CD8-positive, alpha-beta memory T cell (primary cell): ENCODE data around the gene ESPN. TPM values are rescaled to one million over a fixed set of nuclear protein-coding genes. Genes with fewer than 3 reads are reported as not detected.
"Not testable (repeated sequence)": the region's sequence is repeated elsewhere in the genome, so short reads cannot be mapped to it uniquely, and the experiment has no call there.

ENCODE experiments used
- CTCF ChIA-PET: fragments of 350-600 bp; sonication (Branson Sonifier 250); formaldehyde crosslinking; loops from one replicate; lab custom pipeline; 2021; ENCODE audit warnings: antibody characterized with exemption; lab: Charles Lee
- POLR2A ChIA-PET: fragments of 350-600 bp; sonication (Branson Sonifier 250); formaldehyde crosslinking; loops from one replicate; lab custom pipeline; 2021; ENCODE audit warnings: antibody characterized with exemption; lab: Charles Lee
- DNase-seq, 5 donors: peaks; one replicate each; pipeline versions ENCODE4 v3.0.0 to v3.0.0-alpha.2; 2020 to 2022; ENCODE audit warnings: mixed read lengths in 1 of 5
- H3K27ac ChIP-seq: one replicate; pipeline ENCODE4 v1.7.0; 2013; ENCODE audit warnings: low read depth, mild to moderate bottlenecking, low read length, moderate library complexity
- H3K27me3 ChIP-seq: 2 replicates; pipeline ENCODE4 v1.7.0; 2013; ENCODE audit warnings: low read length, mild to moderate bottlenecking; ENCODE audit not compliant: insufficient read depth, poor library complexity, severe bottlenecking
- H3K36me3 ChIP-seq: 2 replicates; pipeline ENCODE4 v1.7.0; 2013; ENCODE audit warnings: mild to moderate bottlenecking, low read length, moderate library complexity; ENCODE audit not compliant: insufficient read depth
- H3K4me1 ChIP-seq: 2 replicates; pipeline ENCODE4 v1.7.0; 2013; ENCODE audit warnings: mild to moderate bottlenecking, low read length, moderate library complexity; ENCODE audit not compliant: insufficient read depth
- H3K4me3 ChIP-seq: 2 replicates; pipeline ENCODE4 v1.7.0; 2013; ENCODE audit warnings: mild to moderate bottlenecking, low read length
- H3K9me3 ChIP-seq: 2 replicates; pipeline ENCODE4 v1.7.0; 2013; ENCODE audit warnings: mild to moderate bottlenecking, low read length
- H3K27ac Mint-ChIP-seq, 8 donors: one replicate each; pipeline ENCODE4 v1.8.0; 2020 to 2021; ENCODE audit warnings: mixed read lengths in 8 of 8, mild to moderate bottlenecking in 6 of 8, inconsistent platforms in 3 of 8, moderate library complexity in 3 of 8
- H3K27me3 Mint-ChIP-seq, 2 donors: one replicate each; pipeline ENCODE4 v1.8.0; 2020 to 2021; ENCODE audit warnings: mixed read lengths in 2 of 2, mild to moderate bottlenecking in 1 of 2, moderate library complexity in 1 of 2
- H3K36me3 Mint-ChIP-seq, 3 donors: one replicate each; pipeline ENCODE4 v1.8.0; 2020 to 2021; ENCODE audit warnings: mixed read lengths in 3 of 3, inconsistent platforms in 1 of 3, mild to moderate bottlenecking in 1 of 3
- H3K4me1 Mint-ChIP-seq, 3 donors: one replicate each; pipeline ENCODE4 v1.8.0; 2020 to 2021; ENCODE audit warnings: mixed read lengths in 3 of 3, inconsistent platforms in 1 of 3, mild to moderate bottlenecking in 1 of 3
- H3K4me3 Mint-ChIP-seq, 7 donors: one replicate each; pipeline ENCODE4 v1.8.0; 2020 to 2021; ENCODE audit warnings: mixed read lengths in 7 of 7, mild to moderate bottlenecking in 6 of 7, moderate library complexity in 4 of 7, inconsistent platforms in 2 of 7
- H3K9me3 Mint-ChIP-seq, 5 donors: one replicate each; pipeline ENCODE4 v1.8.0; 2020 to 2022; ENCODE audit warnings: mixed read lengths in 5 of 5, mild to moderate bottlenecking in 3 of 5, moderate library complexity in 2 of 5, inconsistent platforms in 1 of 5
- polyA plus RNA-seq: library from polyadenylated mRNA; unstranded; fragments of 300-500 nt; fragmentation: Illumina TruSeq; gene quantifications from one replicate; pipeline ENCODE4 v1.2.3, GENCODE V29; 2021
- total RNA-seq, 2 experiments: library from RNA; stranded (reverse); gene quantifications; one replicate each; pipeline ENCODE4 v1.2.3, GENCODE V29; 2021

Gene ESPN
- total and polyA plus RNA-seq, 3 experiments from 2014 or later: 0.28 to 0.60 (median 0.48) TPM

GRCh38 chr1:6425658-6426057 lies 1.1 kb downstream of the ESPN start:
- ChIA-PET POLR2A (interaction anchor here (0.9 kb wide), 1 partner anchor 41 kb away, joined by 3 read pairs; no protein-coding TSS in a partner anchor), CTCF (no interaction called here)
- Histone ChIP-seq H3K36me3 (no peaks in the 10 kb centered on the region), H3K4me3 (no peak overlapping the region), H3K27me3 (peaks cover 34% of the 10 kb centered on the region), H3K27ac (no peak overlapping the region), H3K9me3 (no peaks in the 10 kb centered on the region), H3K4me1 (peaks cover 12% of the 10 kb centered on the region)
- H3K36me3 Mint-ChIP-seq: no peaks in the 10 kb centered on the region
- H3K9me3 Mint-ChIP-seq: no peaks in the 10 kb centered on the region
- H3K27ac Mint-ChIP-seq: no peak overlapping the region
- DNase-seq: no peak
- H3K4me3 Mint-ChIP-seq: peak overlapping the region in 2 of 7 donors; percentile 32 to 40
- H3K27me3 Mint-ChIP-seq: peaks cover 31 to 48% of the 10 kb centered on the region in 2 donors
- peaks cover 6 to 19% (median 17%) of the 10 kb centered on the region in 3 donors for H3K4me1 Mint-ChIP-seq

- H3K27ac ChIP-seq: no peak overlapping the region
- peaks cover 26 to 40% of the 10 kb centered on the region in 2 donors for H3K27me3 Mint-ChIP-seq
- H3K4me1 Mint-ChIP-seq: peaks cover 6 to 13% (median 12%) of the 10 kb centered on the region in 3 donors
- no peaks in the 10 kb centered on the region for H3K36me3 Mint-ChIP-seq
- H3K4me3 ChIP-seq: no peak overlapping the region
- ChIA-PET POLR2A (no interaction called here), CTCF (no interaction called here)
- H3K4me1 ChIP-seq: peaks cover 12% of the 10 kb centered on the region
- peaks cover 28% of the 10 kb centered on the region for H3K27me3 ChIP-seq
- H3K27ac Mint-ChIP-seq: no peak overlapping the region
- H3K4me3 Mint-ChIP-seq: no peak overlapping the region
- no peak for DNase-seq
- no peaks in the 10 kb centered on the region for H3K9me3 ChIP-seq
- no peaks in the 10 kb centered on the region for H3K9me3 Mint-ChIP-seq
- H3K36me3 ChIP-seq: no peaks in the 10 kb centered on the region
Observed at GRCh38 chr1:6426277-6426971, 1.8 kb downstream of the ESPN start.

- POLR2A ChIA-PET: no interaction called here
- Mint-ChIP-seq H3K4me1 (peaks cover 6 to 13% (median 12%) of the 10 kb centered on the region in 3 donors), H3K36me3 (no peaks in the 10 kb centered on the region), H3K27ac (no peak overlapping the region), H3K9me3 (no peaks in the 10 kb centered on the region), H3K27me3 (peaks cover 23 to 35% of the 10 kb centered on the region in 2 donors), H3K4me3 (no peak overlapping the region)
- H3K27me3 ChIP-seq: peaks cover 28% of the 10 kb centered on the region
- H3K9me3 ChIP-seq: no peaks in the 10 kb centered on the region
- H3K4me1 ChIP-seq: peaks cover 12% of the 10 kb centered on the region
- H3K36me3 ChIP-seq: no peaks in the 10 kb centered on the region
- CTCF ChIA-PET: no interaction called here
- no peak for DNase-seq
- H3K27ac ChIP-seq: no peak overlapping the region
- H3K4me3 ChIP-seq: no peak overlapping the region
Observed at GRCh38 chr1:6426972-6427350, 2.4 kb downstream of the ESPN start.

- Histone ChIP-seq H3K9me3 (no peaks in the 10 kb centered on the region), H3K27me3 (peaks cover 26% of the 10 kb centered on the region), H3K27ac (no peak overlapping the region), H3K4me1 (peaks cover 12% of the 10 kb centered on the region), H3K36me3 (no peaks in the 10 kb centered on the region), H3K4me3 (no peak overlapping the region)
- DNase-seq: no peak
- peaks cover 6 to 13% (median 12%) of the 10 kb centered on the region in 3 donors for H3K4me1 Mint-ChIP-seq
- POLR2A ChIA-PET: no interaction called here
- H3K4me3 Mint-ChIP-seq: no peak overlapping the region
- no peaks in the 10 kb centered on the region for H3K9me3 Mint-ChIP-seq
- no peaks in the 10 kb centered on the region for H3K36me3 Mint-ChIP-seq
- CTCF ChIA-PET: no interaction called here
- H3K27ac Mint-ChIP-seq: no peak overlapping the region
- peaks cover 16 to 32% of the 10 kb centered on the region in 2 donors for H3K27me3 Mint-ChIP-seq
Observed at GRCh38 chr1:6427441-6428390, 3.1 kb downstream of the ESPN start.

- H3K4me3 Mint-ChIP-seq, H3K9me3 ChIP-seq, H3K9me3 Mint-ChIP-seq, H3K4me1 ChIP-seq, H3K27ac Mint-ChIP-seq, CTCF ChIA-PET, H3K27ac ChIP-seq, DNase-seq, H3K4me3 ChIP-seq, POLR2A ChIA-PET, H3K36me3 ChIP-seq, H3K36me3 Mint-ChIP-seq: not testable (repeated sequence)
- H3K4me1 Mint-ChIP-seq: peaks cover 6 to 10% (median 10%) of the 10 kb centered on the region in 3 donors
- H3K27me3 Mint-ChIP-seq: peaks cover 13 to 28% of the 10 kb centered on the region in 2 donors
- peaks cover 19% of the 10 kb centered on the region for H3K27me3 ChIP-seq
Observed at GRCh38 chr1:6428453-6428852, 3.9 kb downstream of the ESPN start.

GRCh38 chr1:6429660-6430411 lies 5.3 kb downstream of the ESPN start:
- POLR2A ChIA-PET, H3K36me3 Mint-ChIP-seq, H3K27me3 ChIP-seq, H3K27ac ChIP-seq, H3K4me3 Mint-ChIP-seq, H3K9me3 Mint-ChIP-seq, H3K4me1 ChIP-seq, H3K9me3 ChIP-seq, H3K4me3 ChIP-seq, H3K36me3 ChIP-seq, H3K4me1 Mint-ChIP-seq, H3K27ac Mint-ChIP-seq, DNase-seq: not testable (repeated sequence)
- CTCF ChIA-PET: interaction anchor here (1.2 to 1.4 kb wide), 2 partner anchors 9 to 59 kb away, joined by 3 read pairs; no protein-coding TSS in a partner anchor
- peaks cover 3 to 27% of the 10 kb centered on the region in 2 donors for H3K27me3 Mint-ChIP-seq

GRCh38 chr1:6431645-6432579 lies 7.3 kb downstream of the ESPN start:
- not testable (repeated sequence) for H3K36me3 Mint-ChIP-seq, H3K9me3 ChIP-seq, DNase-seq, H3K9me3 Mint-ChIP-seq, H3K27ac ChIP-seq, H3K4me1 ChIP-seq, H3K27ac Mint-ChIP-seq, H3K27me3 ChIP-seq, H3K4me3 ChIP-seq, H3K4me3 Mint-ChIP-seq, H3K36me3 ChIP-seq, H3K4me1 Mint-ChIP-seq
- H3K27me3 Mint-ChIP-seq: peaks cover 3 to 21% of the 10 kb centered on the region in 2 donors
- POLR2A ChIA-PET: interaction anchor here (0.6 kb wide), 1 partner anchor 32 kb away, joined by 3 read pairs; no protein-coding TSS in a partner anchor
- CTCF ChIA-PET: interaction anchor here (0.9 to 1.2 kb wide), 3 partner anchors 9 to 12 kb away, joined by 3 to 5 read pairs (median 4); partner anchors contain the start of gene HES2
